GM21528 (cell line): ENCODE measurements around the gene NFASC.

Source experiments
- ATAC-seq: cut with Tn5 transposase; IDR thresholded peaks from one replicate; pipeline ENCODE4 v1.9.1; 2021; ENCODE audit warnings: mild to moderate bottlenecking, moderate library complexity; ENCODE audit not compliant: unreplicated experiment, low FRiP score

The NFASC gene

DNA sequence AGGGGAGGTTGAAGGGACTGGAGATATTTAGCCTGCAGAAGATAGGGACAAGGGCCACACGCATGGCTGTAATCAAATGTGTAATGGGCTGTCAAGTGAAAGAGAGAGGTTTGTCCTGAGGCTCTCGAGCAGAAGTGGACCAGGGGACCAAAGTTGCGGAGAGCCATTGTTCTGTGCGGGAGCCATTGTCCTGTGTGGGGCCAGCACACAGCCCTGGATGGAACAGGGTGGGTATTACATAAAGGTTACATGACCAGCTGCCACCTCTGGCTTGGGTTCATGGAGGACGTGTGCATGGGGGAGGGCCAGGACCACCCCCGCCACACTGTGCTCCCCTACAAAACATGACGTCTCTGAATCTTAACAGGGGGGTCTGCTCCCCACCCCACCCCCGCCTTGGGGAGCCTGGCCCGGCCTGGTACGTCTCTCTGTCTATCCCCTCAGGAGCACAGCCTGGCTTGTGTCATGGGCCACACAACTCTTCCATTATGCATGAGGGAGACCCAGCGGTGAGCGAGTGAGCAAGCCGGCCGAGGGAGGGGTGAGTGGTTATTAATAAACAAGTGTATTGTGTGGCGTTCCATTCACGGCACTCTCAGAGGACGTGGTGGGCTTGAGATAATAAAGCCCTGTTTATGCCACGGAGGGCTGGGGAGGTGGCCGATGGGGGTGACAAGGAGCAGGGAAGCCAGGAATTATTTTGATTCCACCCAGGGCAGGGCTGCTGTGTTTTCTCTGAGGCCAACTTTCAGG lies at the start of gene NFASC:
NFASC (plus strand) TSS at position 703 of the 753 bp plus-strand sequence. CDS start 73,454 bp downstream, outside the sequence.
- ATAC-seq, result no peak

DNA sequence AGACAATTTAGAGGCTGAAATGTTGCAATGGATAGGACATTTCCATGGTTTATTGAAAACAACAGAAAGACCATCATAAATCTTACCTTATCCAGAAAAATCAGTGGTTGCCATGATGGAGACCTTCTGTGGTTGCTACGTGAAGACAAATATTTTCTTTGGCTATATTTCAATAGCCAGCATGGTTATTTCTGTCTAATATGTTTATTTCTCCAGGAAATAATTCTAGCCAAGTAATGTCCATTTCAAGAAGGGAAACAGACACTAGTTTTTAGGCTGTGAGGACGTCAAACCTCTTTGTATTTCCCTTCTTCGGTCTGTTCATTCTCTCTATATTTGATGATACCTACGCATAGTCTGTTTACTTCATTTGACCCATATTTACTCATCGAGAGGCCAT lies 49.2 kb upstream of the NFASC start:
- no peak for ATAC-seq

DNA sequence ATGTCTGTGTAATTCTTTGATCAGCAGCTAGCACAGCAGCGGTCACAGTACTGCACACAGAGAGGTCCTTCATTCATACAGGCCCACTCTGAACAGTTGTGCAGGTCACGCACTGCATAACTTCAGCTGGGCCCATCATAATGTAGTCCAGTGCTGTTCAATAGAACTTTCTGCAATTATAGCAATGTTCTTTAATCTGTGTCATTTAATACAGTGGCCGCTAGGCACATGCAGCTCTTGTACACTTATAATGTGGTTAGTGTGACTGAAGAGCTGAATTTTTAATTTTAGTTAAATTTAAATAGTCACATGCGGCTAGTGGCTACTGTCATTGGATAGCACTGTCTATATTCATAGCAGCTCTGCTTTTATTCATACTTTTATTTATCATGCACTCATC lies 48.7 kb upstream of the NFASC start:
- ATAC-seq, result no peak

DNA sequence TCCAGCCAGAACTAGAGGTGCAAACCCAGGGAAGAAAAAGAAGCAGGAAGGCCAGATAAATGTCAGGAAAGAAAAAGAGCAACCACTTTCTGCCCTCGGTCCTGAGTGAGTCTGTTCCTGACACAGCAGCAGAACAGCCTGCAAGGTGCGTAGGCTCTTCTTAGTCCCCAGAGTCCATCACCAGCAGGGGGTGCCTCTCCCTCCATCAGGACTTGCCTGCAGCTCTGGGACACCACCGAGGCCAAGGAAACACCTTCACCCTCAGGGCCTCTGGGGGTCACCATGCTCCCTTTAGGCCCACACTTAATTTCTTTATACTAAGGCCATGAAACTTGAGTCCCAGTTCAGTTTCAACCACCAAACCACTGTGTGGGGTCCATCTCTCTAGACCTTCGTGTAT lies 43.7 kb upstream of the NFASC start:
- no peak for ATAC-seq

DNA sequence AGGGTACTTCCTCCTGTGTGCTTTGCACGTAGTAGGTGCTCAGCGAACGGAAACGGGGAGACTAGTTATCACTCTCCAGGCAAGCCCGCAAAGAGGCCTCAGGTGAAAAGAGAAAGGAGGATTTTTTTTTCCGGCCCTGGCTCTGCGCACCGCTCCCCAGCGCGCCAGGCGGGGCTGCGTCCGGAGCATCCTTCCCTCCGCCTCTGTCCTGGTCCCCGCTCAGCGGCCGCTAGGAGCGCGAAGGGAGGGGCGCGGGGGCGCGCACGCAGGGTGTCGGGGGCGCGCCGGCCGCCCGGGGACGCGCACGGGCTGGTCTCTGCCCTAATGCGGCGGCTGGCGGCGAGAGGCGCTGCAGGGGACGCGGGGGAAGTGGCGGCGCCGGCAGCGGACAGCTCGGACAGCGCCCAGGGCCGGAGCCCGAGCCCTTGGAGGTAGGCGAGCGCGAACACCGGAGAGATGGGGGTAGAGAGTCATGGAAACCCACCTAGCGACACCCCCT lies 42.3 kb upstream of the NFASC start:
- no peak for ATAC-seq

DNA sequence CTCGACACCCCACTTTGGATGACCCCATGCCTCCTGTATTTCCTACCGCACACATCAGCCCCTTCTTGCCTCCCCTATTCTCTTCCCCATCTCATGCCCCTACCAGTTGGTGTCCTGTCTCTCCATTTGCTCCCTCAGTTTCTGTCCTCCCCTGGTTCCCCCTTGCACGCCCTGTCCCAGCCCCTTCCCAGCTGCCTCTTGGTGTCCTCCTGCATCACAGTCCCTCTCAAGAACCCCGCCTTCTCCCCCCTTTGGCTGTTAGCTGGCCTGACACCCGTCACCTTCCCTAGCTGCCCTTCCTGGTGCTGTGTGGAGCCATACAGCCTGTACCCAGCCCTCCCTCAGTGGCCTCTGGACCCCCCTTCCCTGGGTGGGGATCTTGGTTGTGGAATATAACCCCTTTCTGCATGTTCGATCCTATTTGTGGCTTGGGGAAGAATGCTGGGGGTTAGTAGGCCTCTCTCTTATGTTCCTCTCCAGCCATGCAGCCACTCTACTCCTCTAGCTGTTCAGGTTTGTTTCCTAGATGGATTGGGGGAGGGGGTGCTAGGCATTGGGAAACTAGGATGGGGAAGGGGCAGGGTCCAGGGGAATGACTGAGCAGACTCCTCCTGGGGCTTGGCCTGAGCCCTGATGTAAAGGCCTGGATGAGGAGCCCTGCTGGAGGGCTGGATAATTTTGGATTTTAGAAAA lies 41.4 kb upstream of the NFASC start:
- no peak for ATAC-seq

DNA sequence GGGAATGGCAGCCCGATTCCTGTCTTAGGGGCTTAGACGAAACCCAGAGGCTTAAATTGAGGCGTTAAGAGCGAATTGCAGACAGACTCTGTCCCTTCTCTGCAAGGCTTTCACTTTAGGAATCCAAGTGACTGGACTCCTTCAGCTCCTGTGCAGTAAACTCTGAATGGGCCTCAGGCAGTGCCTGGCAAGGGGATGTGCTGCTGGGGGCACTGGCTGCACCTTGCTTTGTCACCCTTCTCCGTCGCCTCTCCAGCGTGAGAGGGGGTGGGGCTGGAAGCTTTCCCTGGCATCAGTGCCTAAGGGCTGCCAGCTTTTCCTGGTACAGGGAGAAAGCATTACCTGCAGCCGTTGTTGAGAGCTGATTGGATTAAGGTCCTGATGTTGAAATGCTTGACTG lies 39.9 kb upstream of the NFASC start:
- ATAC-seq, result no peak

DNA sequence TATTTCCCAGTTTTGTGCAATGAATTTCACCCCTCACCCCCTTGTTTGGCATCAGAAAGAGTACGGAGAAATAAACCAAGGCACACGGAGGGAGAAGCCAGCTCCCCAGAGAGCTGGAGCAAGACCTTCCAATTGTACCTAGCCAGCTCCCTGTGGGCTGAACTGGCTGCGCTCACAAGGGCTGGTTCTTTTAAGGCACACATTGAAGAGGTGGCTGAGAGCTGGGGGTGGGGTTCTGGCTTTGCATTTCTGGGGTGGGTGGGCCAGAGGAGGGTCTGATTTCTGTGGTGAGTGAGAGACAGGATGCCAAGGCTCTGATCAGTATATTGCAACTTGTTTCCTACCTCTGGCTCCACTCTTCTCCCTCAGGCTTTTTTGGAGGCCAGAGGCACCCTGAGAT lies 39.5 kb upstream of the NFASC start:
- no peak for ATAC-seq

DNA sequence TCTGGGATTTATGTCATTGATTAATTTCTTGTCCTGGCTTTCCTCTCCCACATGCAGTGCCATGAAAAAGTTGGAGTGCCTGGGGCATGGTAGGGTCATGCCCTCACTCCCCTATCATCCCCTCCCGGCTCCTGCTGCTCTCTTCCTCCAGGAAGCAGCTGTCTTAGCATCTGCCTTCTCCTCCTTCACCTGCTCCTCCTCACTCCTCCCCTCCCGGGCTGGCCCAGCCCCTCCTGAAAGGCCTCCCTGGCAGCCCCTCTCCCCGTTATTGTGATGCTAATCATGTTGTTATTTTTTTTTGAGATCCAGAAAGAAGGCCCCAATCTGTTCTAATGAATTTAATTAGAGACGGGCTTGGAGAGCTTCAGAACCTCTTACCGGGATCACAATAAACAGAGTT lies 36.3 kb upstream of the NFASC start:
- no peak for ATAC-seq

DNA sequence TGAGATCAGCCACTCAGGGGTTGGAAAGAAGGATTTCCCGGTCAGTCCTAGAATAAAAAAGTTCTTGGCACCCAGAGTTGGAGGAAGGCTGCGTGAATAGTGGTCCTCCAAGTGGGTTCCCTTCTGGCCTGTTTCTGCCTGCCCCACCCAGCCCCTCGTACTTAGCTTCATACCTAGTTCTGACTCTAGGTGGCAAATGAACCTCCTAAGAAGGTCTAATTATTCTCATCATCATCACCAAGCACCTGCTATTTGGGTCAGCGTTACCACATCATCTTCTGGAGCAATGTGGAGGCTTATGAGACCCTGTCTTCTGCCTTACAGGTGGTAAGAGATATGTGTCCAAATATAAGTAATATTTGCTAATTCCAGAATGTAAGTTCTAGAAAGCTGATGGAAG lies 35.9 kb upstream of the NFASC start:
- no peak for ATAC-seq

DNA sequence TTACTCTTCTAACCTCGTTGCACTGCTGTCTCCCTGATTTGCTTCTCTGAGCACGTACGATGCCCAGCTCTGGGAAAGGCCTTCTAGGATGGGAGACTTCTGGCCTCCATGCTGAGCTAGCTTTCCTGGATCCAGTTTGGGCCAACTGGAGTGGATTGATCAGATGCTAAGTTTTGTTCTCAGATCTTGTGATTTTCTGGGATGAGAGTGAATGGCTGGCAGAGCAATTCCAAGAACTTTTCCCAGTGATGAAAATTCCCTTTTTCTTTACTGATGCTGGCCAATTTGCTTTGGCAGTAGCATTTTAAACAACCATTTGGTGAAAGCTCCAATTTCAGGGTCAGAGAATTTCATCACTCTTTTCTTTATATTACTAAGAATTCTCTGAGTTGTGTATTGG lies 34.9 kb upstream of the NFASC start:
- no peak for ATAC-seq

DNA sequence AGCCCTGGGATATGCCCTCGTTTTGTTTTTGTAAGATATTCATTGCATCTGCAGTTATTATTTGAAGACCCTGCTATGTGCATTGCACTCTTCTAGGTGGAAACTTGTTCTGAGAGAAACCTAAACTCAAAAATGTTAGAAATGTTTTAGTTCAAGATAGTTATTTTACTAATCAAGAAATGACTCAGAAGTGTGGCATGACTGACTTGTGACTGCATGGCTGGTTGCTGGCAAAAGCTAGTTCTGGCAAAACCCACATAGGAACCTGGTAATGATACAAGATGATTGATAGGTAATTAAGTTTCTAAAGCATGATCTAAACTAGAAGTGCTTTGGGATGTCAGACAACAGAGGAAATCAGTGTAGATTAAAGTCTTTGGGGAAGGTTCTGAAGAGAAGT lies 33.8 kb upstream of the NFASC start:
- ATAC-seq, result no peak

DNA sequence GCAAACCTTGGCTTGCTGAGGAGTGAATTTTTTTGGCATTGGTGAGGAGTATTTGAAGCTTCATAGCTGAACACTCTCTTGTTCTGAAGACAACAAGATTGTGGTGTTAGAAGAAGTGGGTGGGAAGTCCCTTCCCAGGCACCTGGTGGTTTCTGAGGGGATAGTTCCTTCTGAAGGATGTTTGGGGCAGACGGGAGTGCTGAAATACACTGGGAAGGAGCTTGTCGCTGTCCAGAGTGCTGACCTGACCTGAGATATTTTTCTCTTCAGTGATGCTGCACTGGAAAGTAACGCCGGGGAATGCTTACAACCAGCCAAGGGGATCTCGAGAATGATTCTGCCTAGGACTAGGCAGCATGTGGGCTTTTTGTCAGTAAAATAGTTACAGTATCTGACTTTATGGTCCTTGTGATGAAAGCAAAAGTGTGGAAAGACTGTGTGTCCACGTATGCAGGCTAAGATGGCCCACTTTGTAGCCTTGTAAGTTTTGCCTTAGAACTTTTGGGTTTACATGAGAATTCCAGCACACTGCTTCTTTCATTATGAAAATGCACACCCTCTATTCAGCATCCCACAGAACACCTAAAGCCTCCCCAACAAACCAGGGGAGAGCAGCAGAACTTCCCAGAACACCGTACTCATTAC lies 33.1 kb upstream of the NFASC start:
- ATAC-seq, result no peak

DNA sequence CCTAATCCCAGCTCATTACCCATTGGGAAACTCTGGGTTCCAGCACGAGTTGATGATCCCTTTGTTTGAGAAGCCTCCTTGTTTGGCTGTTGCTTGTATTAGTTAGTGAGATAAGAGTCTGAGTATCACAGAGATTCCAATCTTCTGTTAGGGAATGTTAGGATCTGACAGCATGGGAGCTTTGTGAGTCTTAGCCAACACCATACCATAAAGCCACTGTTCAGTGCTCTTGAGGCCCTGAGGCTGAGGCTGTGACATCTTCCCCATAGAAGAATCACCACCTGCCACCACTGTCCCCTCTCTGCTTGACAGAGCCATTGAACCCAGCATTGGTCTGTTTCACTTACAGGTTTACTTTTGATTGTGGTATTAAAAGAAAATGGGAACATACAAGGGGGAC lies 29.3 kb upstream of the NFASC start:
- no peak for ATAC-seq

DNA sequence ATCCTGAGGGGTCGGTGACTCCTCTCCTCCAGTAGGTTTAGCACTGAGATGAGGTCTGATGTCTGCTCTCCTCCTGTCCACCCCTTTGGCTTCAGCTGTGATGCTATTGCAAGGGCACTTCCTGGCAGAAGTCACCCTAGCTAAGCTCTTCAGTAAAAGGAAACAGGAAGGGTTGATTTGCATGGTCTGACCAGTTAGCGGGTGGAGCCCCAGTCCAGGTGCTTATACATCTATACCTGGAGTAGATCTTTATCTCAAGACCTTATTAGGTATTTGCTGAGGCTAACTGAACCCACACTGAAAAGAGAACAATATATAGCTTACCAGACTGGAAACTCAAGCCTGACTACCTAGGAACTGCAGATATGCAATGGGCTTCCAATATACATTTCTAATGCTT lies 28.9 kb upstream of the NFASC start:
- no peak for ATAC-seq

DNA sequence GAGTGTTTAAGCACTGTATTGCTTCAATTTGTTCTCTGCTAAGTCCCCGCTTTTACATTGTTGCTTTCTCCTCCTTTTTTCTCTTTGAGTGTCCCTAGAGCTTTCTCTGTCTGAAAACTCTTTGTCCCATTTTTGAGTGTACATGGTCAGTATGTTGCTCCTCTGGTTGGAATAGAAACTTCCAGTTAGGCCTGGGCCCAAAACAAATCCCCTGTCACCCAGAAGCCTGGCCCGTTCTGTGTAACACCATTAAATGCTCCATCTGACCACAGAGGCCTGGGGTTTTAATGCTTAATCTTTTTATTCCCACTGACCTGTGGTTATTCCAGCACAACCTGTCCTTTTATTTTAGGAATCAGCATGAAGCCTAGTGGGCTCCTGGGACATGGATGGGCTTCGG lies 28.3 kb upstream of the NFASC start:
- ATAC-seq, result no peak

DNA sequence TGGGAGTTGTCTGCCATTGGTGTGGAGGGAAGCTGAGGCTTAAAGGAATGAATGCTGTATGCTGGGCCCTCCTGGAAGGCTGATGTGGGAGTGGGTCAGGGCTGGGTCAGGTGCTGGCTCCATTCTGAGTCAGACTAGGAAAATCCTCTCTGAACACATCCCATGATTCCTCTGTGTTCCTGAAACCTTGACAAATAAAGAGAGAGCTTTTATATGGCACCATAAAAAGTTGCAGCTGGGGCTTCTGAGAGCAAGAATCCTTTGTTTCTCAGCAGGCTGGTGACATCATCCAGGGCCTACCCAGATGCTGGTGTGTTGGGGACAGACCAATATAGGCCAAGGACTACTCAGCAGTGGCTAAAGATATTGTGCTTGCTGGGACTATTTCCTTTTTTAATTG lies 27.8 kb upstream of the NFASC start:
- no peak for ATAC-seq

DNA sequence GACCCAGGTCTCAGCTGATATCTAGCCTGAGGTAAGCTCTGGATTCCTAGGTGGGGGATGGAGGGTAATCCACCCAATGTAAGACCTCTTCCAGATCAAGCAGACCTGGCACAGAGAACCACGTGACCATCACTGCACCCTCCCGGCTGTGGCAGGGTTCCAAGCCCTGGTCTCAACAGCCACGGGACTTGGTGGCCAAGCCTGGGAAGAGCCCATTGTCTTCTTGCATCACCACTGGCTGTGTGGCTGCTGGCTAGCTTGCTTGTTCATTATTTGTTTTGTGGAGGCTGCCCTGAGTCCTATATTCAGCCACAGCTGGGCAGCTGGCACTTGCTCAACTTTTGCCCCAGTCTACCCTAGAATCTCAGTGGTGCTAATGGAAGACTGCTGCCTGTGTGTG lies 24.1 kb upstream of the NFASC start:
- ATAC-seq, result no peak

DNA sequence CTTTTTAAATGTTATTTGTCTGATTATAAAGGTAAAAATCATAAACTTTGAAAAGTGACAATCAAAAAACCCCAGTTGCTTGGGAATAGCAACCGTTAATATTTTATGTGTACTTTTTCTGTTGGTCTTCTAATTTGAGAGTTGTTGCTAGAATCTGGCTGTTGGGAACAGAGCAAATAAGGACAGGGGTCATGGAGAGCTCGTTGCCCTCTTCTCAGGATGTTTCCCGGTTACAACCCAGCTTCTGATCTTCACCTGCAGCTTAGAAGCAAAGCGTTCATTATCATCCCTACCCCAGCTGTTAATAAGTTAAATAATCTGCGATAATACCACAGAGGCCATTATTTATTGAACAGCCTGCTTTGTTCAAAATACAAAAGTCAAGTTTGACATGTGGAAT lies 22.1 kb upstream of the NFASC start:
- no peak for ATAC-seq

DNA sequence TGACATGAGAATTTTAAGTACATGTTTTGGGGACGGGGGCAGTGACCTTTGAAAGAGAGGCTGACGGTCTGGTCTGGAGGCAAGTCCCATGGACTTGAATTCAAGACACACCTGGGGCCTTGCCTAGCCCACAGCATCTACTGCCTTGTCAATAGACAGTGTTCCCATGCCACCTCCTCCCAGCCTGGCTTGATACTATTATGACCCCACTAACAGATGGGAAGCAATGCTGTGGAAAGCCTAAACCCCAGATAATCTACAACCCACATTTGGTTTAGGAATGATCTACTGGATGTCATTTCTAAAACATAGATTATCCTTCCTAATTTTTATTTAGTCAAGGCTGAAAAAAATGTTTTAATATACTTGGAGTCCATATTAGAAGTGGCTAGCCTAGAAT lies 17.8 kb upstream of the NFASC start:
- ATAC-seq, result no peak

DNA sequence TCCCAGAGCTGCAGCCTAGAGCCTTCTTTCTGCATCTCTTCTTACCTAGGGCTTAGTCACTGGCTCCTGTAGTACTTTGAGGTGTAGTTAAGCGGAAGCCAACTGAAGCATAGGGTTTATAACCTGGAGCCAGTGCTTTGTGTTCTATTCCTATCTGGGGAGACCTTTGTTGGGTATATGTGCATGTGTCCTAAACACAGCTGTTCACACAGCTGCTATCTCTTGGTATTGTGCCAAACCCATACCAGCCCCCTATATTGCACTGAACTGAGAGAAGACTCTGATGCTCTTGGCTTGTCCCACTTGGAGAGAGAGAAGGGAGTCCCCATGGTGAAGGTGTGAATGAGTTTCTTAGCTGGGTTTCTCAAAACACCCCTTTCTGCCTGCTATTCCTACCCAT lies 17.2 kb upstream of the NFASC start:
- ATAC-seq, result no peak

DNA sequence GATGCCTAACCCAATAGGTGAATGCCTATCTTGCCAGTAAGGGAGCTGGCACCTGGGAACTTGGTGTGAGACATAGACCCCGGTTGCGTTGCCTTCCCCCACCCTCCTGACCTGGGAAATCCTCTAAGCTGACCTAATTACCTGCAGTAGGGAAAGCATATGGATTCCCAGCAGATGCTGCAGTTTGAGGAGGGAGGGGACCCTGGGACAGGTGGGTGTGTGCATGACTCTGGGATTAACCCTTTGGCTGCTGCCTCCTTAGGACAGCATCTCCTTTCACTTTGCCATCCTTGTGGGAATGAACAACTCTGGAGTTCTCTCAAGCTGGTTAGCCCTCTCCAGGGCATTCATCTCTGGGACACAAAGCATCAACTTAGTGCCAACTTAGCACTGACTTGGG lies 16.4 kb upstream of the NFASC start:
- ATAC-seq, result no peak
